K562 (cell line): Measurements from ENCODE around the gene APOL3. TPM values are rescaled to one million over a fixed set of nuclear protein-coding genes. Genes with fewer than 3 reads are reported as not detected.

Experiments used
- FOXK2 ChIP-seq, 2 experiments: fragments of 450-650 bp; IDR thresholded peaks in 1 of 2; conservative IDR thresholded peaks in 1 of 2; 2 replicates each; pipeline ENCODE4 v1.6.1; 2016; ENCODE audit warnings: low read depth in 2 of 2, mild to moderate bottlenecking in 1 of 2
- LEF1 ChIP-seq: fragments of 450-650 bp; IDR thresholded peaks from 2 replicates; pipeline ENCODE4 v1.6.1; 2016; ENCODE audit warnings: mild to moderate bottlenecking
- RBM17 ChIP-seq: fragments of 200-400 bp; formaldehyde crosslinking; IDR thresholded peaks from 2 replicates; pipeline ENCODE4 v1.6.1; 2017; ENCODE audit warnings: low read depth, mild to moderate bottlenecking, low read length, borderline replicate concordance
- RERE ChIP-seq: sonication (generic); formaldehyde crosslinking; IDR thresholded peaks from 2 replicates; pipeline ENCODE4 v1.8.0; 2023; ENCODE audit warnings: missing genetic modification reagents, mild to moderate bottlenecking, borderline replicate concordance
- SPI1 ChIP-seq: IDR thresholded peaks from 2 replicates; pipeline ENCODE4 v1.6.1; 2011; ENCODE audit warnings: low read depth, low read length, control low read depth, borderline replicate concordance
- ZNF324 ChIP-seq: fragments of 250-450 bp; sonication (Bioruptor Pico); IDR thresholded peaks from 2 replicates; pipeline ENCODE4 v1.4.0; 2020; ENCODE audit warnings: mild to moderate bottlenecking
- ZNF407 ChIP-seq: fragments of 450-650 bp; IDR thresholded peaks from 2 replicates; pipeline ENCODE4 v1.6.1; 2016; ENCODE audit warnings: low read depth
- polyA plus RNA-seq, 8 experiments: library from polyadenylated mRNA; depleted of rRNA in 4 of 8; stranded (reverse) in 5 of 8; unstranded in 3 of 8; fragments of >200 nt; fragmentation: Nextera tagmentation in 2 of 8; fragmentation: Illumina TruSeq in 1 of 8; extraction: Ambion mirVana in 2 of 8; extraction: Trizol in 1 of 8; gene quantifications; 2 replicates each; pipeline versions ENCODE4 v1.2.1 to v1.2.3, GENCODE V29; 2011 to 2014; ENCODE audit warnings: inconsistent platforms in 1 of 8, missing spikeins in 1 of 8
- total RNA-seq, 7 experiments: library from RNA; depleted of rRNA in 6 of 7; stranded (reverse); fragments of >200 nt in 6 of 7; fragmentation: Illumina TruSeq in 2 of 7; extraction: Trizol in 2 of 7; gene quantifications; 2 replicates each; pipeline versions ENCODE4 v1.2.1 to v1.2.3, GENCODE V29; 2011 to 2021; ENCODE audit warnings: low replicate concordance in 1 of 7
- TF ChIP-seq, protein P1 (sequence below): fragments of 250-450 bp; sonication (Bioruptor Pico); IDR thresholded peaks from 2 replicates; pipeline ENCODE4 v1.6.1; 2021; ENCODE audit warnings: mild to moderate bottlenecking
- TF ChIP-seq, protein P2 (sequence below): fragments of 250-450 bp; sonication (Bioruptor Pico); IDR thresholded peaks from 2 replicates; pipeline ENCODE4 v1.8.0; 2021; ENCODE audit warnings: mild to moderate bottlenecking, moderate library complexity

APOL3 gene
- total and polyA plus RNA-seq, 9 of the 15 experiments (the other 6 are each of a cell fraction or from before 2014, with no cell fraction given): 0.25 to 1.1 (median 0.56) TPM; not detected in 1

DNA sequence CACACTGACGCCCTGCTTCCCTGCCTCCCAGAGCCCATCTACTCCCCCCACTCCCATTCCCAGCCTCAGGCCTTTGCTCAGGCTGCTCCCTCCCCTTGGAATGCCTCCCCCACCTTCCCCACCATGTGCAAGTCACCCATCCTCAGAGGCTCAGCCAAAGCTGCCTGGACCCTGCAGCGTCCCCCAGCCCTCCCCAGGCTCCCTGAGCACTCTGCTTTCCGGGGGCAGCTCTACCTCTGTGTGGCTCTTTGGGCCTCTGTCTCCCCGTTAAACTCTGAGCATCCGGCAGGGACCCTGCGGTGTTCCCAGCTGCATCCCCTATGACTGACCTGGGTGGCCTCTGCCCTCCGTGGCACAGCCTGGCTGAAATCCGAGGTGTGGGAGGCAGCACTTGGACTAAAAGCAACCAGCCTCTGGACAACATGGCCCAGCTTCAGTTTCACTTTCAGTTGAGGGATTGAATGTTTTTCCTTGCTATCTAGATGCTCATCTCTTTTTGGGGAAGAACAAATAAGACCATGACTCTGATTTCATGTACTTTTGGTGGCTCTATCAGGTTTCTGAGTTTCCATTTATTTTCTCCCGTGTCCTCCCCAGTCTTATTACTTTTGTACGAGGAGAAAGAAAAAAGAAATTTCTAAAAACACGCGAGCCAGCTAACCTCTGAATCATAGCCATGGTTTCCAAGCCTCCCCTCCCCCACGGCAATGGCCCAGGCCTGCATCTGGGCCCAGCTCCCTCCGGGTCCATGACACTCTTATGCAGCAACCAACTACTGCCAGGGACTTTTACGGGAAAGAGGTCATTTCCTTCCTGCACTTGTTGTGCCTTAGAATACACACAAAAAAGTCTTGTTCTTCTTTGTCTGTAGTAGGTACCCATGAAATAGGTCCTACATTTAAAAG lies 3.8 kb downstream of the APOL3 start (continued):
- TF ChIP-seq, protein P1, sequence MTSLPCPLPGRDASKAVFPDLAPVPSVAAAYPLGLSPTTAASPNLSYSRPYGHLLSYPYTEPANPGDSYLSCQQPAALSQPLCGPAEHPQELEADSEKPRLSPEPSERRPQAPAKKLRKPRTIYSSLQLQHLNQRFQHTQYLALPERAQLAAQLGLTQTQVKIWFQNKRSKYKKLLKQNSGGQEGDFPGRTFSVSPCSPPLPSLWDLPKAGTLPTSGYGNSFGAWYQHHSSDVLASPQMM: no peak
- no peak for TF ChIP-seq SPI1
- TF ChIP-seq, protein P2, sequence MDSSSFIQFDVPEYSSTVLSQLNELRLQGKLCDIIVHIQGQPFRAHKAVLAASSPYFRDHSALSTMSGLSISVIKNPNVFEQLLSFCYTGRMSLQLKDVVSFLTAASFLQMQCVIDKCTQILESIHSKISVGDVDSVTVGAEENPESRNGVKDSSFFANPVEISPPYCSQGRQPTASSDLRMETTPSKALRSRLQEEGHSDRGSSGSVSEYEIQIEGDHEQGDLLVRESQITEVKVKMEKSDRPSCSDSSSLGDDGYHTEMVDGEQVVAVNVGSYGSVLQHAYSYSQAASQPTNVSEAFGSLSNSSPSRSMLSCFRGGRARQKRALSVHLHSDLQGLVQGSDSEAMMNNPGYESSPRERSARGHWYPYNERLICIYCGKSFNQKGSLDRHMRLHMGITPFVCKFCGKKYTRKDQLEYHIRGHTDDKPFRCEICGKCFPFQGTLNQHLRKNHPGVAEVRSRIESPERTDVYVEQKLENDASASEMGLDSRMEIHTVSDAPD: no peak
- TF ChIP-seq ZNF407: no peak
- peak; percentile 49 to 55; a peak in 1 of 4 replicates for TF ChIP-seq FOXK2 (conservative IDR thresholded peaks at IDR 0.05 in 1 of 2, IDR thresholded peaks at IDR 0.05 in 1 of 2; ENCODE audit: low read depth in 2 of 2)
- TF ChIP-seq LEF1: 0 out of 2 replicates have a peak, but pooled peaks have one; percentile 25
- TF ChIP-seq ZNF324: no peak
- no peak for TF ChIP-seq RBM17
- TF ChIP-seq RERE (CRISPR knock-in tag): no peak
